Measurements from ENCODE around the gene ZMIZ1.

ZMIZ1 gene

GRCh38 chr10:79286318-79286951 is 217.7 kb downstream of the ZMIZ1 start:
- DNase-seq (ENCODE audit: low read depth) = peak; percentile 75

GRCh38 chr10:79287973-79288723 is 219.4 kb downstream of the ZMIZ1 start:
- no peak for DNase-seq (ENCODE audit: low read depth)

- no peak for DNase-seq (ENCODE audit: low read depth)
Measured at GRCh38 chr10:79289801-79290200, 221.0 kb downstream of the ZMIZ1 start.

- no peak for DNase-seq (ENCODE audit: low read depth)
Measured at GRCh38 chr10:79292026-79292766, 223.4 kb downstream of the ZMIZ1 start.

- peak; percentile 15 for DNase-seq (ENCODE audit: low read depth)
Measured at GRCh38 chr10:79292891-79293746, 224.4 kb downstream of the ZMIZ1 start.

GRCh38 chr10:79293841-79294581 is 225.2 kb downstream of the ZMIZ1 start:
- no peak for DNase-seq (ENCODE audit: low read depth)

GRCh38 chr10:79295563-79295962 is 226.8 kb downstream of the ZMIZ1 start:
- no peak for DNase-seq (ENCODE audit: low read depth)

GRCh38 chr10:79296431-79296830 is 227.7 kb downstream of the ZMIZ1 start:
- DNase-seq (ENCODE audit: low read depth) = no peak

- DNase-seq (ENCODE audit: low read depth) = peak; percentile 25
Measured at GRCh38 chr10:79298403-79299244, 229.9 kb downstream of the ZMIZ1 start.

GRCh38 chr10:79299397-79300241 is 230.9 kb downstream of the ZMIZ1 start:
- no peak for DNase-seq (ENCODE audit: low read depth)

GRCh38 chr10:79300711-79301110 is 231.9 kb downstream of the ZMIZ1 start:
- DNase-seq (ENCODE audit: low read depth) = no peak

- DNase-seq (ENCODE audit: low read depth) = no peak
Measured at GRCh38 chr10:79301754-79302530, 233.2 kb downstream of the ZMIZ1 start.

- DNase-seq (ENCODE audit: low read depth) = no peak
Measured at GRCh38 chr10:79303631-79304478, 235.1 kb downstream of the ZMIZ1 start.

GRCh38 chr10:79304479-79305087 is 235.8 kb downstream of the ZMIZ1 start:
- no peak for DNase-seq (ENCODE audit: low read depth)

GRCh38 chr10:79305515-79305914 is 236.7 kb downstream of the ZMIZ1 start:
- no peak for DNase-seq (ENCODE audit: low read depth)

GRCh38 chr10:79305988-79306387 is 237.2 kb downstream of the ZMIZ1 start:
- no peak for DNase-seq (ENCODE audit: low read depth)

- no peak for DNase-seq (ENCODE audit: low read depth)
Measured at GRCh38 chr10:79306644-79307220, 238.0 kb downstream of the ZMIZ1 start.
